B cell (primary cell): ENCODE results near the gene SEC24C. TPM values are rescaled to one million over a fixed set of nuclear protein-coding genes. Genes with fewer than 3 reads are reported as not detected.
A peak's percentile ranks its signal among the peaks of the same experiment; 100 is the strongest.

Source experiments
- ATAC-seq: fragments of 200-7000 bp; cut with Tn5 transposase; one replicate; pipeline ENCODE4 v1.10.0; 2021; ENCODE audit warnings: low read depth, mild to moderate bottlenecking, moderate number of reproducible peaks, moderate library complexity
- CTCF ChIA-PET: fragments of 350-600 bp; sonication (Branson Sonifier 250); formaldehyde crosslinking; loops from one replicate; lab custom pipeline; 2021; ENCODE audit warnings: antibody characterized with exemption, inconsistent platforms; lab: Charles Lee
- POLR2A ChIA-PET: fragments of 350-600 bp; sonication (Branson Sonifier 250); formaldehyde crosslinking; loops from one replicate; lab custom pipeline; 2021; ENCODE audit warnings: antibody characterized with exemption; lab: Charles Lee
- DNase-seq: peaks from one replicate; pipeline ENCODE4 v3.0.0; 2013
- H2AFZ ChIP-seq: 2 replicates; pipeline ENCODE4 v1.6.1; 2012; ENCODE audit warnings: mild to moderate bottlenecking, low read depth, low read length; ENCODE audit not compliant: insufficient read depth, poor library complexity, severe bottlenecking
- H3K27ac ChIP-seq, 2 donors: 1 replicate in 1 of 2; 2 replicates in 1 of 2; pipeline ENCODE4 v1.5.1; 2012 to 2013; ENCODE audit warnings: low read length in 2 of 2, mild to moderate bottlenecking in 2 of 2, moderate library complexity in 1 of 2
- H3K27me3 ChIP-seq, 4 experiments: fragments of 200-600 bp in 1 of 4; sonication (generic) in 1 of 4; replicated peaks in 1 of 4; 1 replicate in 2 of 4; 2 replicates in 2 of 4; pipeline versions ENCODE4 v1.6.1 to v1.7.0; 2013 to 2016; ENCODE audit warnings: low read length in 3 of 4, mild to moderate bottlenecking in 2 of 4, mixed read lengths in 1 of 4, moderate library complexity in 1 of 4; ENCODE audit not compliant: insufficient read depth in 4 of 4, control insufficient read depth in 3 of 4; ENCODE audit errors: control extremely low read depth in 1 of 4
- H3K36me3 ChIP-seq, 2 experiments: replicated peaks in 1 of 2; 1 replicate in 1 of 2; 2 replicates in 1 of 2; pipeline versions ENCODE4 v1.6.1 to v1.7.1; 2013; ENCODE audit warnings: low read length in 1 of 2; ENCODE audit not compliant: insufficient read depth in 2 of 2, control insufficient read depth in 1 of 2; ENCODE audit errors: control extremely low read depth in 1 of 2, extremely low read depth in 1 of 2
- H3K4me1 ChIP-seq, 2 donors: fragments of 200-600 bp in 1 of 2; sonication (generic) in 1 of 2; 1 replicate in 1 of 2; 2 replicates in 1 of 2; pipeline versions ENCODE4 v1.5.1 to v1.6.1; 2013 to 2017; ENCODE audit warnings: low read length in 2 of 2; ENCODE audit not compliant: control insufficient read depth in 2 of 2, insufficient read depth in 2 of 2
- H3K4me2 ChIP-seq: replicated peaks from 2 replicates; pipeline ENCODE3; 2012; ENCODE audit warnings: mild to moderate bottlenecking, low read depth, low read length; ENCODE audit not compliant: poor library complexity, severe bottlenecking
- H3K4me3 ChIP-seq, 5 experiments: fragments of 200-600 bp in 1 of 5; sonication (generic) in 1 of 5; 1 replicate in 3 of 5; 2 replicates in 2 of 5; pipeline versions ENCODE4 v1.5.1 to v1.7.0; 2011 to 2016; ENCODE audit warnings: low read length in 4 of 5, mild to moderate bottlenecking in 4 of 5, low read depth in 2 of 5, control low read depth in 1 of 5, moderate library complexity in 1 of 5; ENCODE audit not compliant: insufficient read depth in 1 of 5; ENCODE audit errors: control extremely low read depth in 1 of 5, extremely low read depth in 1 of 5
- H3K79me2 ChIP-seq: fragments of 200-600 bp; sonication (generic); one replicate; pipeline ENCODE4 v1.6.0; 2016; ENCODE audit warnings: low read length; ENCODE audit not compliant: control insufficient read depth, insufficient read depth
- H3K9ac ChIP-seq: fragments of 200-600 bp; sonication (generic); 2 replicates; pipeline ENCODE4 v1.6.1; 2017; ENCODE audit warnings: mild to moderate bottlenecking, low read length, moderate library complexity
- H3K9me3 ChIP-seq, 3 donors: one replicate each; pipeline versions ENCODE4 v1.6.1 to v1.7.1; 2013; ENCODE audit warnings: low read length in 2 of 3; ENCODE audit not compliant: control insufficient read depth in 2 of 3, insufficient read depth in 1 of 3; ENCODE audit errors: control extremely low read depth in 1 of 3
- H4K20me1 ChIP-seq: 2 replicates; pipeline ENCODE4 v1.6.0; 2012; ENCODE audit warnings: mild to moderate bottlenecking, low read length; ENCODE audit not compliant: insufficient read depth, control insufficient read depth, poor library complexity, severe bottlenecking
- H3K27ac Mint-ChIP-seq: one replicate; pipeline ENCODE4 v1.8.0; 2021; ENCODE audit warnings: mixed read lengths
- H3K27me3 Mint-ChIP-seq: one replicate; pipeline ENCODE4 v1.8.0; 2021; ENCODE audit warnings: mixed read lengths
- H3K4me1 Mint-ChIP-seq: one replicate; pipeline ENCODE4 v1.8.0; 2021; ENCODE audit warnings: mixed read lengths
- H3K4me3 Mint-ChIP-seq: one replicate; pipeline ENCODE4 v1.8.0; 2021; ENCODE audit warnings: mixed read lengths
- H3K9me3 Mint-ChIP-seq: one replicate; pipeline ENCODE4 v1.8.0; 2022; ENCODE audit warnings: mixed read lengths; ENCODE audit not compliant: insufficient read depth
- EZH2 ChIP-seq: IDR thresholded peaks from 2 replicates; pipeline ENCODE4 v1.6.1; 2012; ENCODE audit warnings: borderline replicate concordance, low read depth, mild to moderate bottlenecking, moderate library complexity, low read length; ENCODE audit not compliant: insufficient read depth, poor library complexity, severe bottlenecking
- WGBS: methylation state at CpG from one replicate; pipeline ENCODE4 v1.1.5; 2013; ENCODE audit warnings: missing lambda C conversion rate; ENCODE audit not compliant: insufficient coverage; 5-methylcytosine and 5-hydroxymethylcytosine counted together
- intact Hi-C: fragments of 100-400 bp; cut with micrococcal nuclease; formaldehyde crosslinking; loops from one replicate; pipeline ENCODE4 v1.10.0; 2022
- polyA plus RNA-seq: library from polyadenylated mRNA; depleted of rRNA; stranded (reverse); fragments of >200 nt; gene quantifications from 2 replicates; pipeline ENCODE4 v1.2.3, GENCODE V29; 2012
- total RNA-seq, 2 donors: library from RNA; stranded (reverse); fragments of 120-200 nt in 1 of 2; gene quantifications; 1 replicate in 1 of 2; 2 replicates in 1 of 2; pipeline versions ENCODE4 v1.2.3 to v1.2.4, GENCODE V29; 2013 to 2022
- TF ChIP-seq, protein P1 (sequence below): fragments of 200-600 bp; IDR thresholded peaks from one replicate; pipeline ENCODE4 v1.8.0; 2022; ENCODE audit warnings: antibody characterized with exemption, mild to moderate bottlenecking

Gene SEC24C
- total and polyA plus RNA-seq, 2 donors (not counting 1 experiment from before 2014, with no cell fraction given), result 60.2 to 78.7 TPM

DNA sequence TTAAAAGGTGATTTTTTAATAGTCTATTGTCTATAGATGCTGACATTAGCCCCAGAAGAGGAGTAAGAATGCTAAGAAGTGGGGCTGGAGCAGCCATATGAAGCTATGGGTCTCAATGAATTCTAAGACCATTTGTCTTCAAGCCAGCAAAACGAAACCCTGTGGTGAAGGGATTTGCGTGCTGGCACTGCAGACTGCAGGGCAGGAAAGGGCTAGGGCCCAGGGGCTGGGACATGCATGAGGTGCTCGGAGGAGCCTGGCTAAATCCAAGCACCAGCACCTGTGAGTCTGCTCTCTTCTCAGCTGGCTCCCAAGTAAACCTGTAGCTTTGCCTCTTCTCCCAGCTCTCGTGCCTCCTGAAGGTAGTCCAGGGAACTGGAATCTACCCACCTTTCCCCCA lies 68.5 kb downstream of the SEC24C start:
- Histone ChIP-seq H3K27me3 (no peaks in the 10 kb centered on the region), H3K9me3 (no peaks in the 10 kb centered on the region), H3K4me3 (no peak overlapping the region), H3K9ac (no peak overlapping the region), H3K36me3 (peaks cover 0 to 34% of the 10 kb centered on the region in 2 experiments), H3K79me2 (peaks cover 27% of the 10 kb centered on the region), H3K4me2 (no peak overlapping the region), H3K4me1 (peaks cover 4 to 18% of the 10 kb centered on the region in 2 donors), H2AFZ (no peak overlapping the region), H4K20me1 (peaks cover 10% of the 10 kb centered on the region), H3K27ac (no peak overlapping the region)
- no peak for TF ChIP-seq EZH2
- TF ChIP-seq, protein P1, sequence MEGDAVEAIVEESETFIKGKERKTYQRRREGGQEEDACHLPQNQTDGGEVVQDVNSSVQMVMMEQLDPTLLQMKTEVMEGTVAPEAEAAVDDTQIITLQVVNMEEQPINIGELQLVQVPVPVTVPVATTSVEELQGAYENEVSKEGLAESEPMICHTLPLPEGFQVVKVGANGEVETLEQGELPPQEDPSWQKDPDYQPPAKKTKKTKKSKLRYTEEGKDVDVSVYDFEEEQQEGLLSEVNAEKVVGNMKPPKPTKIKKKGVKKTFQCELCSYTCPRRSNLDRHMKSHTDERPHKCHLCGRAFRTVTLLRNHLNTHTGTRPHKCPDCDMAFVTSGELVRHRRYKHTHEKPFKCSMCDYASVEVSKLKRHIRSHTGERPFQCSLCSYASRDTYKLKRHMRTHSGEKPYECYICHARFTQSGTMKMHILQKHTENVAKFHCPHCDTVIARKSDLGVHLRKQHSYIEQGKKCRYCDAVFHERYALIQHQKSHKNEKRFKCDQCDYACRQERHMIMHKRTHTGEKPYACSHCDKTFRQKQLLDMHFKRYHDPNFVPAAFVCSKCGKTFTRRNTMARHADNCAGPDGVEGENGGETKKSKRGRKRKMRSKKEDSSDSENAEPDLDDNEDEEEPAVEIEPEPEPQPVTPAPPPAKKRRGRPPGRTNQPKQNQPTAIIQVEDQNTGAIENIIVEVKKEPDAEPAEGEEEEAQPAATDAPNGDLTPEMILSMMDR, result no peak
- ChIA-PET CTCF (interaction anchor here (1.3 kb wide), 1 partner anchor 67 kb away, joined by 9 read pairs; no protein-coding TSS in a partner anchor), POLR2A (interaction anchor here (0.6 kb wide), 1 partner anchor 401 kb away, joined by 4 read pairs; no protein-coding TSS in a partner anchor)
- no peaks in the 10 kb centered on the region for H3K9me3 Mint-ChIP-seq
- peak overlapping the region; percentile 57 for H3K4me3 Mint-ChIP-seq
- ATAC-seq, result no peak
- no peaks in the 10 kb centered on the region for H3K27me3 Mint-ChIP-seq
- DNase-seq, result no peak
- H3K4me1 Mint-ChIP-seq, result peaks cover 22% of the 10 kb centered on the region
- H3K27ac Mint-ChIP-seq, result peak overlapping the region; percentile 82
- WGBS, result 96% methylated on average over 3 of the region's 4 CpGs
- intact Hi-C loops, result loop anchor here (1.0 to 5.0 kb wide), 3 partner anchors 35 to 67 kb away; partner anchors contain the start of gene CAMK2G

DNA sequence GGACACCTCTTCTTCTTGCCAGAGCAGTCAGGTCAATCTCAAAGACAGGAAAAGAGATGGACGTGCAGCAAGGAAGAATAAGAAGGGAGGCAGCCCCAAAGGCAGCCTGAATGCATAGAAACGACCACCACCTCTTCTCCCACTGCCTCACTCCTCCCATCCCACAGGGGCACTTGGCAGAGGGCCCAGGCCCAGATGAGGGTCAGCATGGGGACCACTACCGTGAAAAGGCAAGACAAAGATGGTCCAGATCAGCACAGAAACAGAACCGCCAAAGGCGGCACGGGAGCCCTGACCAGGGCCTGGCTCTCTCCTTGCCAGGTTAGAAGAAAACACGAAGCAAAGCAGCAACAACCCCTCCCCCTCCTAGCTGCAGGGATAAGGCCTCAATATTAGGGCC lies 69.2 kb downstream of the SEC24C start:
- peaks cover 20% of the 10 kb centered on the region for H3K4me1 Mint-ChIP-seq
- Histone ChIP-seq H3K36me3 (peaks cover 0 to 29% of the 10 kb centered on the region in 2 experiments), H3K9ac (no peak overlapping the region), H3K9me3 (no peaks in the 10 kb centered on the region), H3K4me2 (no peak overlapping the region), H2AFZ (no peak overlapping the region), H3K27ac (no peak overlapping the region), H3K79me2 (peaks cover 20% of the 10 kb centered on the region), H3K4me3 (no peak overlapping the region), H3K27me3 (no peaks in the 10 kb centered on the region), H3K4me1 (peaks cover 4 to 18% of the 10 kb centered on the region in 2 donors), H4K20me1 (peaks cover 5% of the 10 kb centered on the region)
- intact Hi-C loops, result loop anchor here (2.0 to 5.0 kb wide), 2 partner anchors 34 to 61 kb away; partner anchors contain the start of gene CAMK2G
- H3K27me3 Mint-ChIP-seq, result no peaks in the 10 kb centered on the region
- ChIA-PET CTCF (interaction anchor here (1.3 kb wide), 1 partner anchor 66 kb away, joined by 9 read pairs; no protein-coding TSS in a partner anchor), POLR2A (no interaction called here)
- DNase-seq, result no peak
- WGBS, result 100% methylated on average over 4 of the region's 7 CpGs
- no peak overlapping the region for H3K4me3 Mint-ChIP-seq
- ATAC-seq, result no peak
- H3K27ac Mint-ChIP-seq, result no peak overlapping the region
- TF ChIP-seq, protein P1, result no peak
- no peak for TF ChIP-seq EZH2
- H3K9me3 Mint-ChIP-seq, result no peaks in the 10 kb centered on the region
